Astrocyte of the cerebellum (primary cell): ENCODE data around the gene JAGN1.
"Not testable (repeated sequence)": the region's sequence is repeated elsewhere in the genome, so short reads cannot be mapped to it uniquely, and the experiment has no call there.

Source experiments
- DNase-seq: peaks from one replicate; pipeline ENCODE4 v3.0.0-alpha.2; 2011; ENCODE audit warnings: low read depth
- H3K4me3 ChIP-seq: 2 replicates; pipeline ENCODE4 v1.5.1; 2011; ENCODE audit warnings: mild to moderate bottlenecking, low read depth, low read length, moderate library complexity
- CTCF ChIP-seq: IDR thresholded peaks from 2 replicates; pipeline ENCODE4 v1.5.1; 2012; ENCODE audit warnings: low read length, low read depth, moderate library complexity, mild to moderate bottlenecking; ENCODE audit errors: missing control alignments
- in situ Hi-C: cut with HindIII; loops from 2 replicates; pipeline ENCODE4 v1.10.0; 2017; ENCODE audit warnings: low sequenced_read_pairs

Gene JAGN1

GRCh38 chr3:9890249-9891071 lies at the start of gene JAGN1:
JAGN1 (plus strand) TSS chr3:9890610; CDS start chr3:9890723, 113 bp downstream.
- in situ Hi-C loops: no loop called here
- DNase-seq: peak; percentile 70
- H3K4me3 ChIP-seq: peak within 1 kb of the TSS; percentile 96
- TF ChIP-seq CTCF: no peak

- in situ Hi-C loops: no loop called here
- no peak for TF ChIP-seq CTCF
- no peak overlapping the region for H3K4me3 ChIP-seq
Measured at GRCh38 chr3:9841015-9841414, 49.4 kb upstream of the JAGN1 start.

GRCh38 chr3:9843715-9844438 lies 46.5 kb upstream of the JAGN1 start, which contains the start of gene RPUSD3:
RPUSD3 (minus strand) TSS chr3:9844008; CDS start chr3:9843990, 18 bp downstream.
- in situ Hi-C loops: no loop called here
- no peak for TF ChIP-seq CTCF
- H3K4me3 ChIP-seq: peak within 1 kb of the TSS; percentile 91
- DNase-seq: peak; percentile 90

More at GRCh38 chr3:9841015-9841414, 49.4 kb upstream of the JAGN1 start:
- DNase-seq: no peak

- in situ Hi-C loops: no loop called here
- no peak for DNase-seq
- no peak overlapping the region for H3K4me3 ChIP-seq
- no peak for TF ChIP-seq CTCF
Measured at GRCh38 chr3:9846231-9846630, 44.2 kb upstream of the JAGN1 start.

GRCh38 chr3:9846931-9847488 lies 43.4 kb upstream of the JAGN1 start:
- H3K4me3 ChIP-seq: no peak overlapping the region
- TF ChIP-seq CTCF: no peak
- no peak for DNase-seq
- in situ Hi-C loops: no loop called here

GRCh38 chr3:9847870-9848269 lies 42.5 kb upstream of the JAGN1 start:
- H3K4me3 ChIP-seq, DNase-seq, in situ Hi-C loops: not testable (repeated sequence)
